Activated CD4-positive, alpha-beta T cell treated with anti-CD3 and anti-CD28 coated beads, Interleukin-2, amount 10 ng/mL, durations not matched to agents 24 days and 14 days (primary cell): Measurements from ENCODE around the gene PDIA4. TPM values are rescaled to one million over a fixed set of nuclear protein-coding genes. Genes with fewer than 3 reads are reported as not detected.
"Not testable (repeated sequence)": the region's sequence is repeated elsewhere in the genome, so short reads cannot be mapped to it uniquely, and the experiment has no call there.

ENCODE experiments used
- DNase-seq: peaks from one replicate; pipeline ENCODE4 v3.0.0; 2022
- H3K27ac Mint-ChIP-seq: one replicate; pipeline ENCODE4 v1.8.0; 2022; ENCODE audit warnings: mild to moderate bottlenecking, mixed read lengths
- H3K27me3 Mint-ChIP-seq: one replicate; pipeline ENCODE4 v1.8.0; 2022; ENCODE audit warnings: mixed read lengths
- H3K36me3 Mint-ChIP-seq: one replicate; pipeline ENCODE4 v1.8.0; 2022; ENCODE audit warnings: low read depth, mild to moderate bottlenecking, mixed read lengths
- H3K4me1 Mint-ChIP-seq: one replicate; pipeline ENCODE4 v1.8.0; 2021; ENCODE audit warnings: mixed read lengths
- H3K4me3 Mint-ChIP-seq: one replicate; pipeline ENCODE4 v1.8.0; 2022; ENCODE audit warnings: mild to moderate bottlenecking, moderate library complexity, mixed read lengths
- H3K9me3 Mint-ChIP-seq: one replicate; pipeline ENCODE4 v1.8.0; 2021; ENCODE audit warnings: mixed read lengths
- intact Hi-C: fragments of 100-400 bp; cut with micrococcal nuclease; formaldehyde crosslinking; loops from one replicate; pipeline ENCODE4 v1.15.1; 2023
- total RNA-seq: library from RNA; stranded (reverse); gene quantifications from 2 replicates; pipeline ENCODE4 v1.2.3, GENCODE V29; 2022

Gene PDIA4
- total RNA-seq, 1 donor from 2014 or later: 138 TPM

DNA sequence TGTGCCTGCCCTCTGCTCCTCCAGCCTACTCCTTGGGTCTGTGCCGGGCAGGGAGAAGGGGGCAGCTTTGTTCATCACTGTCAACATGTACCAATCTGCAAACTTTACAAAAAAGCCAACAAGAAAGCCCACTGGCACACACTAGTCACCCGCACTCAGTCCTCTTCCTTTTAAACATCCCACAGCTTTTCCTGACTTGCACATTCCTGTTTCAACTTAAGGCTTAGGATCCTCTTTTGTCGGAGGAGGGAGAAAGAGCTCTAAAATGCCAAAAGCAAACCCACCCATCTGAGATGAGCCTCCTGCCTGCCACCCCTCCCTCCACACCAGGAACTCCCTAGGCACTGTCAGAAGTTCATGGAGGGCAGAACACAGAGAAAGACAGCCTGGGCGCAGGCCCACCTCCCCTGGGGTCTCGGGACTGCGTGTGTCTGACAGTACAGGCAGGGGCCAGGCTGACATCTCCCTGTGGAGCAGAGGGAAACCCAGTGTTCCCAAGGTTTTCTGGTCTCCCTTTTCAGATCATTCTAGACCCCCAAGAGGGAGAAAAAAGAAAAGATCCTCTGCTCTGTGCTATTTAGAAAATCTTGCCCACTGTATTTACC, 5.4 kb downstream of the PDIA4 start:
- intact Hi-C loops: no loop called here
- H3K27ac Mint-ChIP-seq: peak overlapping the region; percentile 68
- DNase-seq: no peak
- H3K4me1 Mint-ChIP-seq: peaks cover 40% of the 10 kb centered on the region
- H3K27me3 Mint-ChIP-seq: no peaks in the 10 kb centered on the region
- H3K4me3 Mint-ChIP-seq: no peak overlapping the region
- peaks cover 47% of the 10 kb centered on the region for H3K36me3 Mint-ChIP-seq
- H3K9me3 Mint-ChIP-seq: no peaks in the 10 kb centered on the region

DNA sequence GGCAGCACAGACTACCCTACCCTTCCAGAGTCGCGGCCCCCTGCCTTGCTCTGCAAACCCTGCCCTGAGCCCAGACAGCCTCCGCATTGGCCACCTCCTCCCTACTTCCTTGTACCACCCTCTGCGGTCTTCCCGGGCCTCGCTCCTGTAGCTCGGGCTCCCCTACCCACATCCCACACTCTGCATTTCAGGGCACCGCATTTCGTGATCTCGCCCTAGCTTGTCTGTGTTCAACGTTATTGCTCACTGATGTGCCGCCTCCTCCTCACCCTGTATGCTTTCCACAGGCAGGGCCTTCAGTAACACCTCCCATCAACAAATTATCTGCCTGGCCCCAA, 6.6 kb downstream of the PDIA4 start:
- DNase-seq: no peak
- Mint-ChIP-seq H3K9me3 (no peaks in the 10 kb centered on the region), H3K27ac (no peak overlapping the region), H3K36me3 (peaks cover 52% of the 10 kb centered on the region), H3K4me1 (peaks cover 34% of the 10 kb centered on the region), H3K27me3 (no peaks in the 10 kb centered on the region), H3K4me3 (no peak overlapping the region)
- intact Hi-C loops: no loop called here

DNA sequence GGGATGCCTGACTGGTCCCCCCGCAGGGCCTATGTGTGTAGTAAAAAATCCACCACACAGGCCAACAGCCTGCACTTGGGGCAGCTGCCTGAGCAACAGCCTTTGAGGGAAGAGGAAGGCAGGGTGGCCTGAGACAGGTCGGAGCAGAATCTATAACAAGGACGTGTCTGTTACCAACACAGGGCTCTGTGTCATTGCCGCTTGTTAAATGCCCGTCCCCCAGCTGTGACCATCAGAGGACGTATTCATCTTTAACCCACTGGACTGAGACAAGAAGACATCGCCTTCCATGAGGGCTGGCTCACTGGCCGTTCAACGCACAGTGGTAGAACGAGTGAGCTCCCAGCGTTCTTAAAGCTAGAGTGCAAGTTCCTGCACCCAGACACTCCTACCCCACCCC, 7.8 kb downstream of the PDIA4 start:
- no peak overlapping the region for H3K4me3 Mint-ChIP-seq
- peaks cover 55% of the 10 kb centered on the region for H3K36me3 Mint-ChIP-seq
- H3K27ac Mint-ChIP-seq: peak overlapping the region; percentile 59
- intact Hi-C loops: no loop called here
- DNase-seq: no peak
- peaks cover 21% of the 10 kb centered on the region for H3K4me1 Mint-ChIP-seq
- no peaks in the 10 kb centered on the region for H3K9me3 Mint-ChIP-seq
- H3K27me3 Mint-ChIP-seq: no peaks in the 10 kb centered on the region

DNA sequence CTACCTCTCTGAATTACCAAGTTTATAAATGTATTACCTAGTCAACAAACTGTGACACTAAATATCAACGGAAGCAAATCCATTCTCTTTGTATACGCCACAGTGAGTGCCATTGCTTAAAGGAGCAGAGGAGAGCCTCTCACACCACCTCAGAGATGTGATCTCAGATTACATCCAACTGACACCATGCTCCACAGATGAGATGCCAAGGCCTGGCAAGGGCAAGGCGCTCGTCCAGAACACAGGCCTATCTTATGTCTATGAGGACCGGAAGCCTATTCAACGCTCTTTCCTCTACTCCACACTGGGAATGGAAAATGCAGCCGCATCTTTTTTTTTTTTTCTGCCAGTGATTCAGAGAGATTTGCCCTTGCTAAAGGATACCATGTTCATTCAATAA, 11.4 kb downstream of the PDIA4 start:
- Mint-ChIP-seq H3K27ac (no peak overlapping the region), H3K36me3 (peaks cover 64% of the 10 kb centered on the region), H3K9me3 (no peaks in the 10 kb centered on the region), H3K4me3 (no peak overlapping the region), H3K27me3 (no peaks in the 10 kb centered on the region), H3K4me1 (peaks cover 12% of the 10 kb centered on the region)
- intact Hi-C loops: no loop called here
- DNase-seq: no peak

DNA sequence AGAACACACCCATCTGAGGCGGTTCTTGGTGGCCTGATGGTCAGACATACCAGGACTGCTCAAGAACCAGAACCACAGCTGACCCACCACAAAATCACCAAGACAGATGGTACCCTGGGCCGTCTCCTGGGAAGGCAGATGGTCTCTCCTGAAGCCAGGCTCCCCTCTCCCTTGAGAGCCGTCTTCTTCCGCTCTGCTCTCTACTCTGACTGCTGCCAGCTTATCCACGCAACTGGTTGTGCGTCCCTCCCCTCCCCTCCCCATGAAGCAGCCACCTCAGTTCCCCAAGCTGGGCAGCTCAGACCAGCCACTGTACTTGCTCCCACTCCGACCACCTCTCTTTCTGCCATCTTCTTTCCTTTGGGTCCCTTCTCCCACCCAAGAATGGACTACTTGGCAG, 14.0 kb downstream of the PDIA4 start:
- Mint-ChIP-seq H3K4me3 (no peak overlapping the region), H3K27me3 (no peaks in the 10 kb centered on the region), H3K27ac (peak overlapping the region; percentile 15), H3K36me3 (peaks cover 66% of the 10 kb centered on the region), H3K9me3 (no peaks in the 10 kb centered on the region), H3K4me1 (peaks cover 8% of the 10 kb centered on the region)
- no peak for DNase-seq
- intact Hi-C loops: no loop called here

DNA sequence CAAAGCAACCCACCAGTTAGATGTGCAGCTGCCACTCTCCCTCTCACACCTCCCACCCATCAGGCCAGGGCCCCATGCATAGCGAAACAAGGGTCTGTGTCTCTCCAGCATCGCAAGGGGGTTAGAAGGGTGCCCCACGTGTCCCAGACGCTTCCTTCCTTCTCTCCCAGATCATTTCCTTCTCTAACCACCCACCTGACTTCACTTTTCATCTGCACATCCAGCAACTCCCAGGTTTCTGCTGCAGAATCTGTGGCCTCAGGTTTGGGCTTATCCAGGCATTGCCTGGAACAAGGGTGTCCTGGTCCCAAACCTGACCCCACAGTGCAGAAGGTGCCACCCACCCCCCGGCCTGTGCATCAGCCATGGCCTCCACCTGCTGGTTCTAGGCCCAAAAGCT, 14.4 kb downstream of the PDIA4 start:
- H3K27me3 Mint-ChIP-seq: no peaks in the 10 kb centered on the region

DNA sequence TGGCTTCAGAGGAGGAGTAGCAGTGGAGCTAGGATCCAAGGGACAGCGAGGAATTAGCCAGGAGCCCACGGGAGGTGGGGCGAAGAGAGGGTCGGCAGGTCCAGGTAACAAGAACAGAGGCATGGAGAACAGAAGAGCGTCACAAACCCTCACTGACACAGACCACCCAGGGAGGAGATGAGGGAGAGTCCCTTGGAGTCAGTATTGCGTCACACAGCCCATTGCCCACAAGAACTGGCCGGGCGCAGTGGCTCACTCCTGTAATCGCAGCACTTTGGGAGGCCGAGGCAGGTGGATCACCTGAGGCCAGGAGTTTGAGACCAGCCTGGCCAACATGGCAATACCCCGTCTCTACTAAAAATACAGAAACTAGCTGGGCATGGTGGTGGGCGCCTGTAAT, 15.6 kb downstream of the PDIA4 start:
- H3K4me3 Mint-ChIP-seq, H3K27me3 Mint-ChIP-seq, DNase-seq, H3K27ac Mint-ChIP-seq, intact Hi-C loops, H3K9me3 Mint-ChIP-seq, H3K4me1 Mint-ChIP-seq: not testable (repeated sequence)
- H3K36me3 Mint-ChIP-seq: peaks cover 58% of the 10 kb centered on the region

More for the DNA sequence above, 14.4 kb downstream of the PDIA4 start:
- H3K9me3 Mint-ChIP-seq: no peaks in the 10 kb centered on the region
- no peak for DNase-seq
- H3K4me1 Mint-ChIP-seq: peaks cover 8% of the 10 kb centered on the region
- peaks cover 61% of the 10 kb centered on the region for H3K36me3 Mint-ChIP-seq
- intact Hi-C loops: no loop called here
- peak overlapping the region; percentile 41 for H3K27ac Mint-ChIP-seq
- no peak overlapping the region for H3K4me3 Mint-ChIP-seq

DNA sequence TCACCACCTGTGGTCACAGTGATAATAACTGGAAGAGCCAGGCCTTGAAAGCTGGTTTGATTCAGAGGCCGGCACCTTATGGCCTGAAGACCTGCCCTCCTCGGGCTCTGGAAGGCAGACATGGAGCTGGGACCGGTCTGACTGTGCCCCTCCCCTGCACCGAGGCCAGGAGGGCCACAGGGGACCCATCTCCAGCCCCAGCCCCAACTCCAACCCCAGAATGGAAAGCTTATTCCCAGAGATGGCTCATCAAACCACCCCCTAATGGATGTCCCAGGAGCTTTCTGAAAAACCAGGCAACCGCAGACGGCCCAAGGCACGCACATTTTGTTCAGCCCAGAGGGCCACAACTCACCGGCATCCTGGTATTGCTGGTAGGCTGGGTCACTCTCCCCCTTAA, 16.8 kb downstream of the PDIA4 start:
- H3K27ac Mint-ChIP-seq: no peak overlapping the region
- H3K4me1 Mint-ChIP-seq: peaks cover 8% of the 10 kb centered on the region
- no peak for DNase-seq
- H3K9me3 Mint-ChIP-seq: no peaks in the 10 kb centered on the region
- H3K27me3 Mint-ChIP-seq: no peaks in the 10 kb centered on the region
- intact Hi-C loops: no loop called here
- peaks cover 62% of the 10 kb centered on the region for H3K36me3 Mint-ChIP-seq
- no peak overlapping the region for H3K4me3 Mint-ChIP-seq

DNA sequence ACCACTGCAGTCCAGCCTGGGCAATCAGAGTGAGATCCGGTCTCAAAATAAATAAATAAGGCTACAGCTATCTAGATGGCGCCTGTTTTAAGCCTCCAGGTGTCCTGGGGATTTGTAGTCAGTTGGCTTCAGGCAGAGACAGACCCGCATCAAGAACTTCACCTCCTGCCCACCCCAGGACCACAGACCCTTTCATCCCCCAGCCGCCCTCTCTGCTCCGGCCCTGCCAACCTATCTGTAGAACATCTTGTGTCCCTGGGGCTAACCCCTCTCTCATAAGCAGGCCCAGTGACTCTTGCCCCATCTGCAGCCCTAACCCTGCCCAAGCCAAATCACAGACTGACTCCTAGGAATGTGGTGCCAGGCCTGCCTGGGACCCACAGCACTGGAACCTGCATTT, 17.9 kb downstream of the PDIA4 start:
- H3K27ac Mint-ChIP-seq: no peak overlapping the region
- no peak for DNase-seq
- peaks cover 10% of the 10 kb centered on the region for H3K4me1 Mint-ChIP-seq
- H3K36me3 Mint-ChIP-seq: peaks cover 60% of the 10 kb centered on the region
- H3K9me3 Mint-ChIP-seq: no peaks in the 10 kb centered on the region
- no peak overlapping the region for H3K4me3 Mint-ChIP-seq
- intact Hi-C loops: no loop called here
- H3K27me3 Mint-ChIP-seq: no peaks in the 10 kb centered on the region

DNA sequence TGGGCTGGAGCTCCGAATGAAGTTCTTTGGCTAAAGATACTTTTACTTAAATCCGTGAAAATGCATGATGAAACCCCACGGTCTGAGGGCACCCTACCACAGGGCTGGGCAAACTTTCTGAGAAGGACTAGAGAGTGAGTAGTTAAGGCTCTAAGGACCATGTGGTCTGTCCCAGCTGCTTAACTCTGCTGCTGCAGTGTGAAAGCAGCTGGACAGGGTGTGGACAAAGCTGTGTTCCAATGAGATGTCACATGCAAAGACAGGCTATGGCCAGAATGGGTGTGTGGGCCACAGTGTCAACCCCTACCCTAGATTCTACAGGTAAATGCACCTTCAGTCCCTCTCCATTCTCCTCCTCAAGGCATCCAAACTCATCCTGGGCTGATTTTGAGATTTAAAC, 18.8 kb downstream of the PDIA4 start:
- no peak for DNase-seq
- Mint-ChIP-seq H3K4me3 (no peak overlapping the region), H3K27ac (no peak overlapping the region), H3K36me3 (peaks cover 63% of the 10 kb centered on the region), H3K27me3 (no peaks in the 10 kb centered on the region), H3K4me1 (peaks cover 8% of the 10 kb centered on the region), H3K9me3 (no peaks in the 10 kb centered on the region)
- intact Hi-C loops: no loop called here

DNA sequence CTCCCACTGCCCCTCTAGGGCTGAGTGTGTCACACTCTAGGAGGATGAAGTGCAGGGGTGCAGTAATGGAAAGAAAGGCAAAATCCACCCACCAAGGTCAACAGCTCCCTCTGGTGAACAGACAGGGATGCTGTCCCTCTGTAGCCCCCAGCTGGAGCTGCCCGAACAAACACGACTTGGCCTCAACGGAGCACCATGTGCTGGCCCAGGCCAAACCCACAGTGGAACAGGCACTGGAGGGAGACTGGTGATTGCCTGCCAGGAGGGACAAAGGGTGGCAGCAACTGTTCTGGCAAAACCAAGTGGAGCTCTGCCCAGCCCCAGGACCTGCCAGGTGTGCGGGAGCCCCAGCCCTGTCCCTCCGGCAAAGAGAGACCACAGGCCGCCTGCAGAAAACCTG, 20.7 kb downstream of the PDIA4 start:
- Mint-ChIP-seq H3K4me1 (peaks cover 2% of the 10 kb centered on the region), H3K27ac (no peak overlapping the region), H3K9me3 (no peaks in the 10 kb centered on the region), H3K27me3 (no peaks in the 10 kb centered on the region), H3K4me3 (no peak overlapping the region), H3K36me3 (peaks cover 67% of the 10 kb centered on the region)
- intact Hi-C loops: no loop called here
- no peak for DNase-seq

DNA sequence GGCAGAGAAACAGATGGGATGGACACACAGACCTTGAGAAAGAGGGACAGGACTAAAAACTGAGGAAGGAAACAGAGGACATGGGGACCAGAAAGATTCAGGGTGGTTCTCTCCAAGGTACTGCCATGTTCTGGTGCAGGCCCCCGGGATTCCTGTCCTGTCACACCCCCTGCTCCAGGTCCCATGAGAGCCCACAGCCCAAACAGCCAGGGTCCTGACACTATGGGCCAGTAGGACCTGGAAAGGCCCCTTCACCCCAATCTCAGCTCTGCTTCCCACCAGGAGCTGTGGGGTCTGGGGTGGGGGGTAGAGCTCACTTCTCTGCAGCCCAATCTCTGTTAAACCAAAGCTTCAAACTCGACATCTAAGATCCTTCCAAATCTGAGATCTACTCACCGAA, 21.2 kb downstream of the PDIA4 start:
- H3K9me3 Mint-ChIP-seq: no peaks in the 10 kb centered on the region
- H3K36me3 Mint-ChIP-seq: peaks cover 62% of the 10 kb centered on the region
- H3K4me3 Mint-ChIP-seq: no peak overlapping the region
- H3K4me1 Mint-ChIP-seq: peaks cover 2% of the 10 kb centered on the region
- H3K27me3 Mint-ChIP-seq: no peaks in the 10 kb centered on the region
- H3K27ac Mint-ChIP-seq: no peak overlapping the region
- intact Hi-C loops: no loop called here
- DNase-seq: no peak

DNA sequence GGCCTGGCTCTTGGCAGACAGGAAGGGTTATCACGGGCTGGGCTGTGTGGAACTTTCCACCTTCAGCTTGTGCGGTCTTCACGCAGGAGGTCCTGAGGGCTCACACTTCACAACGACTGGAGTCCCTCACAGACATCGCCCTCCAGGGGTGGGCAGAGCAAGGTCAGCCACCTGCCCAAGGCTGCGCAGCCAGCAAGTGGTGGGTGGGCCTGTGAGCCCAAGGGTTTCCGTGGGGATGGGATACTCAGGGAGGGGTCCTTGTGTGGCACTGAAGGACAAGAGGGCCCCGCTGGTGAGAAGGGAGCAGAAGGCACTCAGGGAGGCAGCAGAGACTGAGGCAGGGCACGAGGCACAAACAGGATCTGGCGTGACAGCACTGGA, 22.0 kb downstream of the PDIA4 start:
- Mint-ChIP-seq H3K9me3 (no peaks in the 10 kb centered on the region), H3K36me3 (peaks cover 61% of the 10 kb centered on the region), H3K27me3 (no peaks in the 10 kb centered on the region), H3K27ac (no peak overlapping the region), H3K4me1 (peaks cover 2% of the 10 kb centered on the region), H3K4me3 (no peak overlapping the region)
- no peak for DNase-seq
- intact Hi-C loops: no loop called here

DNA sequence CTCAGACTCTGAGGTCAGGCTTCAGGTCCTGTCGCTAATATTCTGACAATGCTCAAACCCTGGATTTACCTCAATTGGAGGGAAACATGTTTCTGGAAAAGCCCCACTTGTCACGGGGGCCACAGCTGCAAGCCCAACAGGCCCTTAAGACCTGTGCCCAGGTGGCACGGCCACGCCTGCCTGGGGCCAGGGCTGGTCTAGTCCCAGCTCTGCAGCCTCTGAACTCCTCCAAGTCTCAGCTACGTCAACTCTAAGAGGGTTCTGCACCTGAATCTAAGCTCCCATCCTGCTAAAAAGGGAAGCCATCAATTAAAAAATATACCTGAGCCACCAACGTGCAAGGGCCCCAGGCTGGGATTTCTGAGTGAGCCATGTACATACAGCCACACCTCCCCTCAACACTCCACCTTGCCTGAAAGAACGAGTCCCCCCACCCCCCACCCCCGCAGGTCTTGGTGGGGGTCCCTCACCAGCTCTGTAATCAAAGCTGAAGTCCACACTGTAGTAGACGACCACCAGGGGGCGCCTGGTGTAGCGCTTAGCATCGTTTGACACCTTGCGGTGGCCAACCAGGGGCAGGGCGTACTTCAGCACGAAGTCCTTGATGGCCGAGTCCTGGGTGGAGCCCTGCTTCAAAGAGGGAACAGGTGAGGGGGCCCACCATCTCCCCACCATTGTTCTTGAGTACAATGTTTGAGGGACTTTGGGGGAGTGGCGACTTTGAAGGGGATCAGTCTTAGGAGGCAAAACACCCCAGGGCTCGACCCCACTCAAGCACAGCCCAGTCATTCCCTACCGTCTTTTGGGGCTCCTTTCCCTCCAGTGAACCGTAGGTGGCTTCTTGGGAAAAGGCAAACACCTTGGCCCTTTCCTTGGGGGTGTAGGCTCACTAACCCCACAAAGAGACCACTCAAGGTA, 22.6 kb downstream of the PDIA4 start:
- Mint-ChIP-seq H3K27ac (no peak overlapping the region), H3K4me3 (no peak overlapping the region), H3K9me3 (no peaks in the 10 kb centered on the region), H3K4me1 (peaks cover 2% of the 10 kb centered on the region), H3K27me3 (no peaks in the 10 kb centered on the region), H3K36me3 (peaks cover 60% of the 10 kb centered on the region)
- intact Hi-C loops: loop anchor here (1.0 kb wide), 2 partner anchors 60 to 85 kb away; partner anchors contain the start of gene ZNF786
- peak; percentile 93 for DNase-seq
